T-helper 1 cell treated with Interleukin-12 subunit alpha and Interleukin-12 subunit beta and Interleukin-4 antibody, amounts not matched to agents 30 μg/mL and 1 μg/mL, for 36 hours (primary cell): ENCODE data around the gene GABRR2.

Experiments
- H3K27ac Mint-ChIP-seq: one replicate; pipeline ENCODE4 v1.8.0; 2021; ENCODE audit warnings: mild to moderate bottlenecking, mixed read lengths
- H3K27me3 Mint-ChIP-seq: one replicate; pipeline ENCODE4 v1.8.0; 2021; ENCODE audit warnings: low read depth, mixed read lengths
- H3K36me3 Mint-ChIP-seq: one replicate; pipeline ENCODE4 v1.8.0; 2021; ENCODE audit warnings: low read depth, mixed read lengths
- H3K4me1 Mint-ChIP-seq: one replicate; pipeline ENCODE4 v1.8.0; 2021; ENCODE audit warnings: low read depth, mixed read lengths
- H3K4me3 Mint-ChIP-seq: one replicate; pipeline ENCODE4 v1.8.0; 2021; ENCODE audit warnings: mild to moderate bottlenecking, moderate library complexity, mixed read lengths
- H3K9me3 Mint-ChIP-seq: one replicate; pipeline ENCODE4 v1.8.0; 2021; ENCODE audit warnings: mixed read lengths

The GABRR2 gene

GRCh38 chr6:89269252-89269651 is 45.8 kb downstream of the GABRR2 start:
- no peaks in the 10 kb centered on the region for H3K9me3 Mint-ChIP-seq
- peaks cover 15% of the 10 kb centered on the region for H3K27me3 Mint-ChIP-seq
- no peak overlapping the region for H3K27ac Mint-ChIP-seq
- peaks cover 3% of the 10 kb centered on the region for H3K4me1 Mint-ChIP-seq
- no peaks in the 10 kb centered on the region for H3K36me3 Mint-ChIP-seq
- H3K4me3 Mint-ChIP-seq = no peak overlapping the region

- H3K9me3 Mint-ChIP-seq = no peaks in the 10 kb centered on the region
- no peak overlapping the region for H3K4me3 Mint-ChIP-seq
- H3K36me3 Mint-ChIP-seq = no peaks in the 10 kb centered on the region
- H3K4me1 Mint-ChIP-seq = peaks cover 3% of the 10 kb centered on the region
- peaks cover 15% of the 10 kb centered on the region for H3K27me3 Mint-ChIP-seq
- H3K27ac Mint-ChIP-seq = no peak overlapping the region
Observed at GRCh38 chr6:89268776-89269175, 46.3 kb downstream of the GABRR2 start.

DNA sequence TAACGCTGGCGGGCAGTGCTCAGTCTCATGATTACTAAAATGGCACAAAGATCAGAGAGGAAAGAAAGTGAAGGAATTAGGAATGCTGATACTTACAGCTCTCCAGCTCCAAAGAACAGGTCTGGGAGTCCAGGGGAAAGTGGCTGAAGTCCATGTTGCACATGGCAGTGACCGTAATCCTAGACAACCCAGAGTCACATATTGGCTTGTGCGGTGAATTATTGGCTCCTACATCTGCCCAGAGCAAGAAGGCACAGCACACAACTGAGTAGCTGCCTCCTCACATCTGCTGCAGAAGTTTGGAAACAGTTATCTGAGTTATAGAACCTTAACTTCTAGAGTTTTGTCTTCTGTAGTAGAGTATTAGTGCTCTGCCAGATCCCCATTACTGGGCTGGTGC is 47.2 kb downstream of the GABRR2 start:
- H3K36me3 Mint-ChIP-seq = no peaks in the 10 kb centered on the region
- H3K27me3 Mint-ChIP-seq = peaks cover 15% of the 10 kb centered on the region
- no peaks in the 10 kb centered on the region for H3K9me3 Mint-ChIP-seq
- peaks cover 3% of the 10 kb centered on the region for H3K4me1 Mint-ChIP-seq
- H3K27ac Mint-ChIP-seq = no peak overlapping the region
- no peak overlapping the region for H3K4me3 Mint-ChIP-seq

- peaks cover 15% of the 10 kb centered on the region for H3K27me3 Mint-ChIP-seq
- H3K9me3 Mint-ChIP-seq = no peaks in the 10 kb centered on the region
- H3K36me3 Mint-ChIP-seq = no peaks in the 10 kb centered on the region
- no peaks in the 10 kb centered on the region for H3K4me1 Mint-ChIP-seq
- H3K4me3 Mint-ChIP-seq = no peak overlapping the region
- no peak overlapping the region for H3K27ac Mint-ChIP-seq
Observed at GRCh38 chr6:89264296-89264695, 50.8 kb downstream of the GABRR2 start.

GRCh38 chr6:89260832-89261231 is 54.3 kb downstream of the GABRR2 start:
- H3K27ac Mint-ChIP-seq = no peak overlapping the region
- peaks cover 10% of the 10 kb centered on the region for H3K27me3 Mint-ChIP-seq
- no peaks in the 10 kb centered on the region for H3K4me1 Mint-ChIP-seq
- no peak overlapping the region for H3K4me3 Mint-ChIP-seq
- H3K36me3 Mint-ChIP-seq = no peaks in the 10 kb centered on the region
- H3K9me3 Mint-ChIP-seq = no peaks in the 10 kb centered on the region

DNA sequence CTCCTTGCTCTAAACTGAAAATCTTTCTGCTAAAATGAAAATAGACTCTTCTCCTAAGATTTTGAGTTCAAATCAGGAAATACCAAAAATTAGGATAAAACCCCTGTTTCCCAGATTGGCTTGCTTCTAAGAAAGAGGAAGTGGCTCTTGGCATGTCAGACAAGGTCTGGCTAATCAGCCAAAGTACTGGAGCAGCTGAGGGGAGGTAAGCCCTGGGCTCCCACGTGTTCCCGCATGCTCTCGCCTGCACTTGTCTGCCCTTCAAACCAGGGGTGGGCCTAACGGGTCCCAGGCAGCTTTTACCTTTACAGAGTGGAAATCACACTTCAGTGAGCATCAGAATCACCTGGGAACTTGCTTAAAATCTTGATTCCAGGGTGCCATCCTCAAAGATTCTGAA is 54.8 kb downstream of the GABRR2 start:
- no peaks in the 10 kb centered on the region for H3K4me1 Mint-ChIP-seq
- H3K4me3 Mint-ChIP-seq = no peak overlapping the region
- H3K9me3 Mint-ChIP-seq = no peaks in the 10 kb centered on the region
- H3K36me3 Mint-ChIP-seq = no peaks in the 10 kb centered on the region
- no peak overlapping the region for H3K27ac Mint-ChIP-seq
- H3K27me3 Mint-ChIP-seq = peaks cover 5% of the 10 kb centered on the region

DNA sequence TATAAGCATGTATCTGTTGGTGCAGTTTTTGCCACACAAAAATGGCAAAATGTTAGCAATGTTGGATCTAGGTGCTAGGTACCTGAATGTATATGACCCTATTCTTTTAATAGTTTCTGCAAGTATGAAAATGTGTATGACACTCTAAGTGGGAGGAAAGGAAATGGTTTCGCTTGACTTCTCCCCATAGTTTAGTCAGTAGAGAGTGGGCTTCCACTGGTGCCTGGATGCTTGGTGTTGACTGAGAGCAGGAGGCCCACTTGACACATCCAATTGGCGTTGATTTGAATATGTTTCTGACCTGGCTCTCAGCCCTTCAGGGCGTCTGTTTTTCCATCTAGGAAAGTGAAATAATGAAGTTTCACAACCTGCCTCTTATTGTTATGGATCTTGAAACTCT is 56.2 kb downstream of the GABRR2 start:
- Mint-ChIP-seq H3K27me3 (peaks cover 4% of the 10 kb centered on the region), H3K36me3 (no peaks in the 10 kb centered on the region), H3K27ac (no peak overlapping the region), H3K9me3 (no peaks in the 10 kb centered on the region), H3K4me1 (no peaks in the 10 kb centered on the region), H3K4me3 (no peak overlapping the region)

DNA sequence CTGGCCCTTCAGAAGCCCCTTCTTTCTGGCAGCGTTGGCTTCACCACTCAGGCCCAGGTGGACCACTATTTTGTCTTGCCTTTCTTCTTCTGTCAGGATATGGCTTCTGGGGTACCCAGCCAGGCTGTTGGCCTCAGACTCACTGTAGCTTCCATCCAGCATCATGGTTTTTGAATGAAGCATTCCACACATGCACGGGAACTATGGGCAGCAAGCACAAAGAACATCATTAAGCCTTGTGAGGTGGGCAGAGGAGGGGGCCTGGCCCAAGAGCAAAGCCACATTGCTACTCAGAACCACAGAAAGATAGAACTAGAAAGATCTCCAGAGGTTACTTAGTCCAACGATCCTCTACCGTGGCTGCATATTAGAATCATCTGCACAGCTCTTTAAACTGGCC is 57.3 kb downstream of the GABRR2 start:
- H3K4me1 Mint-ChIP-seq = no peaks in the 10 kb centered on the region
- no peak overlapping the region for H3K27ac Mint-ChIP-seq
- H3K9me3 Mint-ChIP-seq = no peaks in the 10 kb centered on the region
- H3K27me3 Mint-ChIP-seq = peaks cover 10% of the 10 kb centered on the region
- no peak overlapping the region for H3K4me3 Mint-ChIP-seq
- no peaks in the 10 kb centered on the region for H3K36me3 Mint-ChIP-seq

DNA sequence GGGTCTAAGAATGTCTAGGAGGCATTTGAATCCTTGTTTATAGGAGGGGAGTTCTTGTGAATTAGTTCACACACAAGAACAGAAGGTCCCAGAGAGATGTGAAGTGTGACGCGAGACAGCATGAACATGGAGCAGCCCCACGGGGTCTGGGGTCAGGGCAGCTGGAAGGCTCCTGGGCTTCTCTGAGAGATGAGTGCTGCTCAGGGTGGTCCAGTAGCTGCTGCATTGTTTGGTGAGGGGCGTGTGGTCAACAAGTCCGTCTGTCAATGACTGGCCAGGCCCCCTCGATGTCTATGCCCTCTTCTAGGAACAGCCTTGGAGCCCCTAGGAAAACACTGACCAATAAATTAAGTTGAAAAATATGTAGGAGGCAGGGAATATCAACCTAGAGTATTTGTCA is 57.8 kb downstream of the GABRR2 start:
- no peaks in the 10 kb centered on the region for H3K4me1 Mint-ChIP-seq
- H3K27ac Mint-ChIP-seq = no peak overlapping the region
- no peaks in the 10 kb centered on the region for H3K36me3 Mint-ChIP-seq
- no peak overlapping the region for H3K4me3 Mint-ChIP-seq
- peaks cover 10% of the 10 kb centered on the region for H3K27me3 Mint-ChIP-seq
- no peaks in the 10 kb centered on the region for H3K9me3 Mint-ChIP-seq

DNA sequence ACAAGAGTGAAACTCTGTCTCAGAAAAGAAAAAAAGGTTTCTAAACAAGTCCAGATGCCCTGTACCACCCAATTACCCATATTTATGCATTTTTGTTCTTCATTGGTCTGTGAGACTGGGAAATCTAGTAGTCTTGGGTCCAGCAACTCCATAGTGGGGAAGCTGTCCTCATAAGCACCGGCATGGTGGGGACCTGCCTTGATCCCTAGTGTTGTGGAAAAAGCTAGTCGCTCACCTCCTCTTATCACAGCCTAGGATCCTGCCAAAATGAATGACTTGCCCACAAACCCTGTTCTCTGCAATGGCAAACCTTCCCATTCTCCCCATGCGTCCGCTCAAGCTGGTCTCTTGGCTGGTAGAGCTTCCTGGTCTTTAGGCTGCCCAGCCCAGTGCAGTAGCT is 59.7 kb downstream of the GABRR2 start:
- H3K27me3 Mint-ChIP-seq = peaks cover 10% of the 10 kb centered on the region
- no peaks in the 10 kb centered on the region for H3K4me1 Mint-ChIP-seq
- H3K9me3 Mint-ChIP-seq = no peaks in the 10 kb centered on the region
- H3K36me3 Mint-ChIP-seq = no peaks in the 10 kb centered on the region
- no peak overlapping the region for H3K4me3 Mint-ChIP-seq
- H3K27ac Mint-ChIP-seq = no peak overlapping the region

GRCh38 chr6:89254569-89254968 is 60.5 kb downstream of the GABRR2 start:
- no peaks in the 10 kb centered on the region for H3K4me1 Mint-ChIP-seq
- H3K36me3 Mint-ChIP-seq = no peaks in the 10 kb centered on the region
- H3K4me3 Mint-ChIP-seq = no peak overlapping the region
- H3K9me3 Mint-ChIP-seq = no peaks in the 10 kb centered on the region
- peaks cover 10% of the 10 kb centered on the region for H3K27me3 Mint-ChIP-seq
- H3K27ac Mint-ChIP-seq = no peak overlapping the region

DNA sequence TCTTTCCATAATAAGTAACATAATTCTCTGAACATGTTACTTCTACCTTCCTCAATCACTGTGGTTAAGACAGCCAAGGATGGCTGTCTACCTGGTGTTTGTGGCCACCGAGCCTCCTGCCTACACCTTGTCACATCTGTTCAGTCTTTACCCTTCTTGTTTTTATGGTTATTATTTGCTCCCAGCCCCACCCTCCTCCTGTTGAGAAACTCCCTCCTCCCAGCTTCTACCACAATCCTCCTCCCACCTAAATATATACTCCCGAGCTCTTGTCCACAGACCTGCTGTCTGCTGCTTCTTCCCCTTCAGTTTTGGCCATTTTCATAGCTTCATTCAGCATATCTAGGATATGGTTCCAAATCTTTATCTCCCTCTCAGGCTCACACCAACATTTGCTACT is 62.2 kb downstream of the GABRR2 start:
- H3K4me1 Mint-ChIP-seq = peaks cover 1% of the 10 kb centered on the region
- no peak overlapping the region for H3K27ac Mint-ChIP-seq
- no peaks in the 10 kb centered on the region for H3K36me3 Mint-ChIP-seq
- no peaks in the 10 kb centered on the region for H3K9me3 Mint-ChIP-seq
- no peak overlapping the region for H3K4me3 Mint-ChIP-seq
- H3K27me3 Mint-ChIP-seq = peaks cover 16% of the 10 kb centered on the region

- H3K36me3 Mint-ChIP-seq = no peaks in the 10 kb centered on the region
- peaks cover 1% of the 10 kb centered on the region for H3K4me1 Mint-ChIP-seq
- no peak overlapping the region for H3K27ac Mint-ChIP-seq
- no peak overlapping the region for H3K4me3 Mint-ChIP-seq
- H3K27me3 Mint-ChIP-seq = peaks cover 21% of the 10 kb centered on the region
- H3K9me3 Mint-ChIP-seq = no peaks in the 10 kb centered on the region
Observed at GRCh38 chr6:89251976-89252375, 63.1 kb downstream of the GABRR2 start.

- no peak overlapping the region for H3K27ac Mint-ChIP-seq
- H3K27me3 Mint-ChIP-seq = peaks cover 26% of the 10 kb centered on the region
- H3K4me1 Mint-ChIP-seq = peaks cover 1% of the 10 kb centered on the region
- no peak overlapping the region for H3K4me3 Mint-ChIP-seq
- H3K36me3 Mint-ChIP-seq = no peaks in the 10 kb centered on the region
- no peaks in the 10 kb centered on the region for H3K9me3 Mint-ChIP-seq
Observed at GRCh38 chr6:89251170-89251569, 63.9 kb downstream of the GABRR2 start.

DNA sequence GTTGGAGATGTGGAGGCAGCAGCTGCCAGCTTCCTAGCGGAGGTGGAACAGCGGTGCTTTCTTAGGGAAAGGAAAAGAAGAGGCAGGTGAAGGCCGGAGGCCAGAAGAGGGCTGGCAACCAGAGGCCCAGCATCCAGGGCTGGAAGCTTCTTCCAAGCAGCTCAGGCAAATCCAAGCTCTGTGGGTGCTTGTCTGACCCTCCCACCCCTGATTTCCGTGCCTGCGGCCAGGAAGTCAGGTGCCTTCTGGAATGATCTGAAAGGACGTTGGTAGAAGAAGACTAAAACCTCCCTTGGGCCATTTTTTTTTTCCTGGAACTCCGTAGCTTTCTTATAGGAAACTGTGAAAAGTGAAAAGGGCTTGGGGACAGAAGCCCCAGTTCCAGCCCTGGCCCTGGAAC is 64.9 kb downstream of the GABRR2 start:
- Mint-ChIP-seq H3K4me1 (peaks cover 1% of the 10 kb centered on the region), H3K27me3 (peaks cover 32% of the 10 kb centered on the region), H3K36me3 (no peaks in the 10 kb centered on the region), H3K9me3 (no peaks in the 10 kb centered on the region), H3K27ac (no peak overlapping the region), H3K4me3 (no peak overlapping the region)

DNA sequence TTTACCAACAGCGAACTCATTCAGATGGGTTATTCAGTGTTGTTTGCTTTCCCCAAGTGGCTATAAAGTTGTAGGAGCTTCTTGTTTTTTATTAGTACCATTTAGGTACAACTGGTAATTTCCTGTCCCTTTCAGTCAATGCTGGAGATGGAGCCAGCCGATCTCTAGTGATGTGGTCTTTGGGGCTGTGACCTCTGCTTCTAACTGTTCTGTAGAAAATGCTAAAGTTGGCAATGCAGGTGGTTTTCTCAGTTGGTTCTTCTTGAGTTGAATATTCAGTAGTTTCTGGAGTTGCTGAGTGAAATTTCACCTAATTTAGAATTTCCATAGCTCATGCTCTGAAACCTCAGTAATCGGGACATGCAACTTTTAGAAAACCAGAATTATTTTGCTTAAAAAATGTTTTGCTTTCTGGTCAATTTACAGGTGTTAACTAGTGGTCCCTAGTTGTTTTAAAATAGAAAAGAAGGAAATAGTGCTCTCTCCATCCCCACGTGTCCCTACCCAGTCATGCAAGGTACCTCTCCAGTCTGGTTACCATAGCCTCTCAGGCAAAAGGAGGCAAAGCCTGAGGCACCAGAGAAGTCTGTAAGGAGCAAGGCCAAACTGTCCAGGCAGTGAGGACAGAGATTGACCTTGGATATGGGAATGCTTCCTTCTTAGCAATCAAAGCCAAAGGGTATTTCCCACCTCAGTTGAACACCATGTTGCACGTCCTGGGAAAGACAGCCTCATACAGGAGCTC is 70.7 kb downstream of the GABRR2 start:
- H3K27me3 Mint-ChIP-seq = peaks cover 37% of the 10 kb centered on the region
- H3K4me3 Mint-ChIP-seq = no peak overlapping the region
- no peaks in the 10 kb centered on the region for H3K36me3 Mint-ChIP-seq
- no peak overlapping the region for H3K27ac Mint-ChIP-seq
- H3K4me1 Mint-ChIP-seq = peaks cover 9% of the 10 kb centered on the region
- no peaks in the 10 kb centered on the region for H3K9me3 Mint-ChIP-seq
